ENCODE measurements around the gene PLEKHA6.

DNA sequence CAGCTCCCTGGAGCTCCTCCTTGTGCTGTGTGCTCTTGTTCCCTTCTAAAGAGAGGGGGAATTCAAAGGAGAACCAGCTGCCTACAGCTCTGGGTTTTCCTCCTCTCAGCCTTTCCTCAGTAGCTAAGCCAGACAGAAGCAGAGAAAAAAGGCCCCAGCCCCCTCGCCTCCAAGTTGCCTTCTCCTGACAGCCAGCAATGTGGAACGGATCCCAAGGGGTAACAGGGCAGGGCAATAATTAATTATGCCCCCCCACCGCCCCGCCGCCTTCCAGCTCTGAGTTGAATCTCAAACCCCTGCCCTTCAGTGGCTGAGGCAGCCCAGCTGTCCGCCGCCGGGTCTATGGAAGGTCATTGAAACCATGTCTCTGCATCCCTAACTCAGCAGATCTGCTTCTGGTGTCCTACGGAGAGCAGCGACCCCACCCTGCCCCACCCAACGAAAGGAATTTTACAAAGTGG lies 76.9 kb downstream of the PLEKHA6 start:
- TF ChIP-seq, protein P1, sequence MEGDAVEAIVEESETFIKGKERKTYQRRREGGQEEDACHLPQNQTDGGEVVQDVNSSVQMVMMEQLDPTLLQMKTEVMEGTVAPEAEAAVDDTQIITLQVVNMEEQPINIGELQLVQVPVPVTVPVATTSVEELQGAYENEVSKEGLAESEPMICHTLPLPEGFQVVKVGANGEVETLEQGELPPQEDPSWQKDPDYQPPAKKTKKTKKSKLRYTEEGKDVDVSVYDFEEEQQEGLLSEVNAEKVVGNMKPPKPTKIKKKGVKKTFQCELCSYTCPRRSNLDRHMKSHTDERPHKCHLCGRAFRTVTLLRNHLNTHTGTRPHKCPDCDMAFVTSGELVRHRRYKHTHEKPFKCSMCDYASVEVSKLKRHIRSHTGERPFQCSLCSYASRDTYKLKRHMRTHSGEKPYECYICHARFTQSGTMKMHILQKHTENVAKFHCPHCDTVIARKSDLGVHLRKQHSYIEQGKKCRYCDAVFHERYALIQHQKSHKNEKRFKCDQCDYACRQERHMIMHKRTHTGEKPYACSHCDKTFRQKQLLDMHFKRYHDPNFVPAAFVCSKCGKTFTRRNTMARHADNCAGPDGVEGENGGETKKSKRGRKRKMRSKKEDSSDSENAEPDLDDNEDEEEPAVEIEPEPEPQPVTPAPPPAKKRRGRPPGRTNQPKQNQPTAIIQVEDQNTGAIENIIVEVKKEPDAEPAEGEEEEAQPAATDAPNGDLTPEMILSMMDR (IDR thresholded peaks at IDR 0.05), result no peak
- TF ChIP-seq POLR2A (IDR thresholded peaks at IDR 0.05), result no peak

Data from right lobe of liver (tissue), 4 donors.